ENCODE data around the gene MTRF1.

DNA sequence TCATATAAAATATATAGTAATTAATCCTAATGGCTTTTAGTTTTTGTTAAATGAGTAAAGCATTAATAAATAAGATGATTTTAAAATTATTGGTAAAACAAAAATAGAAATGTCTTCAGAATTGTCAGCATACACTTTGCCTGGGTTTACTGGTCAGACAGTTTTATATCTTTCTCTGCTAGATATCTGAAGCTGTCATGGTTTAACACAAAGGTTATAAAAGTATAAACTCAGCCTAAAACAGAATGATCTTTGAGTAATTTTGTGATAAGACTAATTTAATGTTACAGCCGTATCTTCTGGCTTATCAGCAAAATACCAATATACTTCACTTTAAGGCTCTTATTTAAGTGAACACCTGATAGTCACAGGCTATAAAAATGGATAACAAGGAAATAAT is 29.9 kb upstream of the MTRF1 start:
- TF ChIP-seq, protein P1, sequence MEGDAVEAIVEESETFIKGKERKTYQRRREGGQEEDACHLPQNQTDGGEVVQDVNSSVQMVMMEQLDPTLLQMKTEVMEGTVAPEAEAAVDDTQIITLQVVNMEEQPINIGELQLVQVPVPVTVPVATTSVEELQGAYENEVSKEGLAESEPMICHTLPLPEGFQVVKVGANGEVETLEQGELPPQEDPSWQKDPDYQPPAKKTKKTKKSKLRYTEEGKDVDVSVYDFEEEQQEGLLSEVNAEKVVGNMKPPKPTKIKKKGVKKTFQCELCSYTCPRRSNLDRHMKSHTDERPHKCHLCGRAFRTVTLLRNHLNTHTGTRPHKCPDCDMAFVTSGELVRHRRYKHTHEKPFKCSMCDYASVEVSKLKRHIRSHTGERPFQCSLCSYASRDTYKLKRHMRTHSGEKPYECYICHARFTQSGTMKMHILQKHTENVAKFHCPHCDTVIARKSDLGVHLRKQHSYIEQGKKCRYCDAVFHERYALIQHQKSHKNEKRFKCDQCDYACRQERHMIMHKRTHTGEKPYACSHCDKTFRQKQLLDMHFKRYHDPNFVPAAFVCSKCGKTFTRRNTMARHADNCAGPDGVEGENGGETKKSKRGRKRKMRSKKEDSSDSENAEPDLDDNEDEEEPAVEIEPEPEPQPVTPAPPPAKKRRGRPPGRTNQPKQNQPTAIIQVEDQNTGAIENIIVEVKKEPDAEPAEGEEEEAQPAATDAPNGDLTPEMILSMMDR (IDR thresholded peaks at IDR 0.05 in 4 of 5, conservative IDR thresholded peaks at IDR 0.05 in 1 of 5): no peak
- TF ChIP-seq POLR2A (IDR thresholded peaks at IDR 0.05): no peak
